ENCODE measurements around the gene LGALS8.
"Not testable (repeated sequence)": the region's sequence is repeated elsewhere in the genome, so short reads cannot be mapped to it uniquely, and the experiment has no call there.

LGALS8 gene

GRCh38 chr1:236523704-236524141 lies at the start of gene LGALS8:
TSS of gene LGALS8 (plus strand) at chr1:236523982. CDS start at chr1:236526071, 2,089 bp downstream.
- peak; percentile 85 for DNase-seq

DNA sequence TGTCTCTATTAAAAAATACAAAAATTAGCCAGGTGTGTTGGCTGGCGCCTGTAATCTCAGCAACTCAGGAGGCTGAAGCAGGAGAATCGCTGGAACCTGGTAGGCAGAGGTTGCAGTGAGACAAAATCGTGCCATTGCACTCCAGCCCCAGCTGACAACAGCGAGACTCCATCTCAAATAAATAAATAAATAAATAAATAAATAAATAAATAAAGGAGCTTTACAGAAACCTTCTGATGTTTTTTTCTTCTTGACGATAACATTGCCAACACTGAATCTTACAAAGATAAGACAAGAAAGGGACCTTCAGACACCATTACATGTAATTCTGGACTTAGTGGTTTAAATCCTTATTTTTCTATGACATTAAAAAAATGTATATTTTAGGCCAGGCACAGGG lies 47.8 kb upstream of the LGALS8 start:
- DNase-seq = no peak

DNA sequence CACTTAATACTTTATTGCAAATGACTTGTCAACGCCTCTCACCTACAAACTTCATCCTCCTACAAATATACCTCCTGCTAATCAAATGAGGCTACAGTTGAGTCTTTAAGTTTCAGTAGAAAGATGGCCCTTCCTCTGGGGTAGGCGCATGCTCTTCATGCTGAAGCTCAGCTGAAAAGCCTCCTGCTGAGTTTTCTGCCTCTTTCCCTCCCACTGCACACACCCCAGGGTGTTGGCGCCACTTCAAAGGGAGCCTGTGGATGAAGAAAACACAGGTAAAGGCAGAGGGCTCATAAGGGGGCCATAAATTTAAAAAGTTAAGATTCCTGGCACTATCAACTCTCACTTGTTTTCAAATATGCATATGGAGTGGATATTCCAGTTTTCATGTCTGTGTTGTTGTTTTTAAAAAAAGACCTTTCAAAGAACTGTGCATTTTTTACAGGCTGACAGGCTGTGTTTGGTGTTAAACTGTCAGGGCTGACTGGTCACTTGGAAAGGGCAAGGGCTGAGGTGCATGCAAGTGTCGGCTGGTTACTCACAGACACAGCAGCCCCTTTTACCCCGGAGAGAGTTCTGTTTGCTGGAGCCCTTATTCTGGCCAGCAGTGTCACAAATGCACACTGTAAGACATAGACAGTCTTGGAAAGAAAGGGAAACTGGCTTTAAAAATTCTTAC lies 42.9 kb upstream of the LGALS8 start:
- DNase-seq = no peak

- DNase-seq = no peak
These were observed 39.3 kb upstream of the LGALS8 start for GRCh38 chr1:236484310-236484971.

GRCh38 chr1:236486356-236487002 lies 37.3 kb upstream of the LGALS8 start:
- no peak for DNase-seq

DNA sequence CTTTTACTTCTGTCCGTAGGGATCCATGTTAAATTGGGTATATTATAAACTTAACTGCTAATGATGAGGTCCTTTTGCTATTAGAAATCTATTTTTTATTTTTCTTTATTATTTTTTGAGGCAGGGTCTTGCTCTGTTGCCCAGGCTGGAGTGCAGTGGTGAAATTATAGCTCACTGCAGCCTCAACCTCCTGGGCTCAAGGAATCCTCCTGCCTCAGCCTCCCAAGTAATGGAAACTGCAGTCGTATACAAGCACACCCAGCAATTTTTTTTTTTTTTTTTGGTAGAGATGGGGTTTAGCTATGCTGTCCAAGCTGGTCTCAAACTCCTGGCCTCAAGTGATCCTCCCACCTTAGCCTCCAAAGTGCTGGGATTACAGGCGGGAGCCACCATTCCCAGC lies 34.6 kb upstream of the LGALS8 start:
- DNase-seq = not testable (repeated sequence)

GRCh38 chr1:236489710-236490377 lies 33.9 kb upstream of the LGALS8 start:
- peak in 1 of 2 donors; percentile 48 for DNase-seq

DNA sequence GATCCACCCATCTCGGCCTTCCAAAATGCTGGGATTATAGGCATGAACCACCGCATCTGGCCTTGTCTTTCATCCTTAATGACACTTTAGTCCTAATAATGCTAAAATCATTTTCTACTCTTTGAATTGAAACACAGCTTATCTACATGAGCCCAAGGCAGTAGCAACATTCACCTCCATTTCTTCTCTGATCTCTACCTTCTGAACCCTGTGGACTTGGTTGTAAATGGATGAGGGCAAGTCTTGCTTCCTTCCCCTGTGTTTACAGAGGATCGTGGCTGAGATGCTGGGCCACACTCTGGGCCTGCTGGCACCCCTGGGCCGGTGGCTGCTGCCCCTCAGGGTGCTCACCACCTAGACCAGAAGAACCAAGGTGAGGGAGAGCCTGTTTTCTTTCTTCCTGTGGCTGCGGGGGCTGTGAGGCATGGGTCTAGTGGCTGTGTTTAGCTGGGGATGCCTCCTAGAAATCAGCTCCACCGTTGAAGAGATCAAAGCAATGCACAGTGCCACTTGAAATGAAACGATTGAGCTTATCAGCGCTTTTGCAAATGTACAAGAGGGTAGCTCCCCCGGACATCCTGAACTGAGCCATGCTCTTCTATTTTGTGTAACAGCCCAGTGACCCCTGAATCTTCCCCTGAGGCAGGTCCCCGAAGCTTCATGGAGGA lies 32.2 kb upstream of the LGALS8 start:
- no peak for DNase-seq

DNA sequence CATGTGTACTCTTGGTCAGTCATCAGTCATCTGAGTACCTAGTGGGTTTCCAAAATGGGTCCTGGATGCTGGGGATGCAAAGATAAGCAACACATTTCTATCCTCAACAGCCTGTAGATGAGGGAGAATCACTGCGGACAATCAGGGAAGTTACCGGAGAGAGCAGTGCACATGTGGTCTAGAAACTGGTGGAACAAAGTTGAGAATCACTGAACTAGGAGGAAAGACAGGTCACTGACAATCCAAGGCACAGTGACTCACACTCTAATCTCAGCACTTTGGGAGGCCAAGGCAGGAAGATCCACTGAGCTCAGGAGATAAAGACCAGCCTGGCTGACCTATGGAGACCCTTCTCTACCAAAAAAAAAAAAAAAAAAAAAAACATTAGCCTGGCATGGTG lies 31.4 kb upstream of the LGALS8 start:
- DNase-seq = no peak

GRCh38 chr1:236494082-236494481 lies 29.7 kb upstream of the LGALS8 start:
- DNase-seq = no peak

DNA sequence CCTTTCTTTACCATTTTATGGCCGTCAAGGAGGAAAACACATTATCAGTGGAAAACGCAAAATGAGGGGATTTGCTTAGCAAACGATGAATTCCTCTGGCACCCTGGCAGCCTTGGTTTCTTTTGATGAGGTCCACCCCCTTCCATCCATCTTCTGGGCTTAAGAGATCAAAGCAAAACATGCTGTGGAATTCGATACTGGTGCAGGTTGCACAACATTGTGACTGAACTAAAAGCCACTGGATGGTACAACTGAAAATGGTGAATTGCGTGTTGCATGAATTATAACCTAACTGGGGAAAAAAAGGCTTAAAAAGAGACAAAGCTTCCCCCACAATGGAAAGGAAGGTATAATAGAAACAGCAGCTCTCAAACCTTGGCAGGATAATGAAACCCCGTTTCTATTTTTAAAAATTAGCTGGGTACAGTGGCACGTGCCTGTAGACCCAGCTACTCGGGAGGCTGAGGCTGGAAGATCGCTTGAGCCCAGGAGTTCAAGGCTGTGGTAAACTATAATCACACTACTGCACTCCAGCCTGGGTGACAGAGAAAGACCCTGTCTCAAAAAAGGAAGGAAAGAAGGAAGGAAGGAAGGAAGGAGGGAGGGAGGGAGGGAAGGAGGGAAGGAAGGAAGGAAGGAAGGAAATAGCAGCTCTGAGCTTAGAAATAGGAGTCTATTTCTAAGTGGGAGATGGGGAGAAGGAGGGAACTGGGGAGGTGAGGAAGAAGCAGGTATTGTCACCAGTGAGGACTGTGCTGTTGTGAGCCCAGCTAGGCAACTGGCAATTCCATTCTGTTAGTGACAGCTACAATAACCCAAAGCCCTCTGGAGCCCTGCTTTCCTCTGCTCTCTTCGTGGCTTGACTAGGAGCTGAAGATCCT lies 29.0 kb upstream of the LGALS8 start:
- DNase-seq = no peak

- DNase-seq = no peak
These were observed 28.2 kb upstream of the LGALS8 start for GRCh38 chr1:236495467-236496112.

- no peak for DNase-seq
These were observed 25.9 kb upstream of the LGALS8 start for GRCh38 chr1:236497908-236498307.

DNA sequence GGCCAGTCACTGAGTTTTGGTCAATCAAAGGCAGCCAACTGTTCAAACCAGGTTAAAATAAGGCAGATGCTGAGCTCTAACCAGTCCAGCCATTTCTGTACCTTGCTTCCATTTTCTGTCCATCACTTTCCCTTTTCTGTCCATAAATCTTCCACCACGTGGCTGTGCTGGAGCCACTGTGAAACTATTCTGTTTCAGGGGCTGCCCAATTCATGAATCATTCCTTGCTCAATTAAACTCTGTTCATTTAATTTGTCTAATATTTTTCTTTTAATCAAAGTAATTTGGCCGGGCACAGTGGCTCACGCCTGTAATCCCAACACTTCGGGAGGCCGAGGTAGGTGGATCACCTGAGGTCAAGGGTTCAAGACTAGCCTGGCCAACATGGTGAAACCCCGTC lies 22.7 kb upstream of the LGALS8 start:
- no peak for DNase-seq

DNA sequence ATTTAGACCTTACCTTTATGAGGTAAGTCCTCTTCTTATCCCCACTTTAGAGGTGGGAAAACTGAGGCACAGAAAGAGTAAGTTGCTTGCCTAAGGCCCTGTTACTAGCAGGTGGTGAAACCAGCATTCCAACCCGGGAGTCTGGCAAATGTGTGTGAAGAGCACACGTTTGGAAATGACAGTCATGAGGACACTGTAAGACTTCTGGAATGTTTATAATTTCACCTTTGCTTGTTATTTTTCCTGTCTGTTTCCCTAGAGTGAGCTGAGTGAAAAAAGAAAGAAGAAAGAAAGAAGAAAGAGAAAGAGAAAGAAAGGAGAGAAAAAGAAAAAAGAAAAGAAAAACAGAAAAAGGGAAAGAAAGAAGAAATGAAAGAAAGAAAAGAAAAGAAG lies 21.2 kb upstream of the LGALS8 start:
- DNase-seq = no peak

DNA sequence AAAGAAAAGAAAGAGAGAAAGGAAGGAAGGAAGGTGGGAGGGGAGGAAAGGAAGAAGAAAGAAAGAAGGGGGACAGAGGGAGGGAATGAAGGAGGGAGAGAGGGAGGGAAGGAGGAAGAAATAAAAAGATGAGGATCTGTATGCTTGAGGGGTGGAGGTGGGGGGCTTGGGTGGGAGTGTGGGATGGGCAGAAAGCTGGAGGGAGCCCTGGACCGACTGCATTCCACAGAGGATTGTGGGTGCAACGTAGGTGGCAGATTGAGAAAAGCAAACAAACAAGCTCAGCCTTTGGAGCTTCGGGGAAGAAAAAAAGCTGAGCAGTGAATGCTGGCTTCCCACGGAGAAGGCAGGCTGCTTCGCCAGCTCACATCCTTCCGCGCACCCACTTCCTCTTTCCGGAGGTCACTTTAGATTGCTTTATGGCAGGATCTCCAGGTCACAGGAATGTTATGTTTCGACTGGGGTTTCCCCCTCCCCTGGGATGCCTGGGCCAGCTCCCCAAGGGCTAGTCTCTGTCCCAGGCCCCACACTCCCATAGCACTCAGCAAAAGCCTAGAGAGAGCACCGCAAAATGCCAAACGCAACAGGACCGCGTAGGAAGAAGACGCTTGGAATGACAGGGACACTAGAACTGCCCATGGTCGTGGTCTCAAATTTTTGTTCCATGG lies 20.7 kb upstream of the LGALS8 start:
- DNase-seq = peak; percentile 17 to 40

- DNase-seq = not testable (repeated sequence)
These were observed 19.4 kb upstream of the LGALS8 start for GRCh38 chr1:236504338-236504737.

DNA sequence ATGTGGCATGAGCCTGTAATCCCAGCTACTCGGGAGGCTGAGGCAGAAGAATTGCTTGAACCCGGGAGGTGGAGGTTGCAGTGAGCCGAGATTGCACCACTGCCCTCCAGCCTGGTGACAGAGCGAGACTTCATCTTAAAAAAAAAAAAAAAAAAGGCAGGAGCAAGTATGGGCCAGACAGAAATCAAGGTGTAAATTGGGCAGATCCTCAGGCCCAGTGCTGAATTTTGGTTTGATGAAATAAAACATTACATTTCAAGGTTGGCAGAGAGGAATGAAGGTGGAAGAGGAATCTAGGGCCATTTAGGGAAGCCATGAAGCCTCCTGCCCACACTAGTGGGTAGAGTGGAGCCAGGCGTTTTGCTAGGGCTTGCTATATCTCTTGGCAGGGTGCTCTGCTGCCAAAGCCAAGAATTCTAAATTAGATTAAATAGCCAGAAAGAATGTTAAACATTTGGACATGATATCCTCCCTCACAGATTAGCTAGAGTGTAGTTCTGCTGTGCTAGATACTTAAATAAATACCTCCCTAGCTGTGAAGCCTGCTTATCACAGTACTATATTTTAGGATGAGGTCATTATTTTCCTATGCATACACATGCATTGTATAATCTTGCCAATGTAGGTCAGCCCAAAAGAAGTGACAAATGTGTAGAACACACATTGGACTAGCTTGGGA lies 16.6 kb upstream of the LGALS8 start:
- DNase-seq = no peak

- no peak for DNase-seq
These were observed 15.2 kb upstream of the LGALS8 start for GRCh38 chr1:236508593-236509027.

- no peak for DNase-seq
These were observed 14.6 kb upstream of the LGALS8 start for GRCh38 chr1:236509203-236509602.

All from CD4-positive, alpha-beta T cell treated with Interleukin-1 beta for 1 hour (primary cell).